HG03469 (cell line): ENCODE results near the gene AMPD3.

Experiments
- ATAC-seq: cut with Tn5 transposase; IDR thresholded peaks from one replicate; pipeline ENCODE4 v1.9.1; 2021; ENCODE audit warnings: mild to moderate bottlenecking, moderate library complexity, moderate number of reproducible peaks; ENCODE audit not compliant: unreplicated experiment

AMPD3 gene

DNA sequence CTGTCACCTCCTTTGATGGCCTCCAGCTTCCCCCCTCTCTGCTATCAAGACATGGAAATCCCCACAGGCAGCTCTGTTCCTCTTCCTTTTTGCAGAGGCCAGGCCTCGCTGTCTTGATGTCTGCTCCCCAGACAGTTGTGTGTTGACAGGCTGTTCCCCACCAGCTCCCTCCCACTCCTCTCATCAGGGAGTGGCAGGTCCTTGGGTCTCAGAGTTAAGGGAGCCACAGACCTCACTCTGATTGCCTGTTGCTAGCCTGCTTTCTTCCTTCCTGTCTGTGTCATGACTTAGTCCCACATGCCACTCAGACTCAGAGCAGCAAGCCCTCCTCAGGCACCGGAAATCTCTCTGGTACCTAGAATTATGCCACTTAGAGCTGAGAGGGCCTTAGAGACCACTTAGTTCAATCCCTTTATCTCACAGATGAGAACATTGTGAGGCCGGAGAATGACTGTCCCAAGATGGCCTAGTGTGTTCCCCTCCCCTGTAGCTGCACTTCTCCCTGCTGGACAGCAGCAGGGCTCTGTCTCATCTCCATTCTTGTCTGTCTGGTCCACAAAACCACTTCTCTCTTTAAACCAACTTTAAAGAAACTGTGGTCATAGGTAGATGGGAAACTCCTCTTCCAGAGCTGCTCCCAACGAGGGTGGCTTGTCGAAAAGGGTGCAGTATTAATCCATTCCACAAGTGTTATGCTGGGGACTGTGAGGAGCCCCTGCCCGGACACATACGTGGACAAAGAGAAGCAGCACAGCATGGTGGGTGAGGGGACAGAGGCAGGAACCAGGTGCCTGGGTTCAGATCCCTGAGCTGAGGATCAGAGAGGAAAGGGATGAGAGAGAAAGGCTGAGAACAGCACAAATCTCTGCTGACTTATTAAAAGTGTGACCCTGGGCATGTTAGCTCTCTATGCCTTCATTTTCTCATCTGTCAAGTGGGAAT, 4.2 kb downstream of the AMPD3 start:
- peak; percentile 45 for ATAC-seq

GRCh38 chr11:10460611-10461275, 5.7 kb downstream of the AMPD3 start:
- ATAC-seq, result no peak

- no peak for ATAC-seq
Observed at GRCh38 chr11:10461276-10461790, 6.3 kb downstream of the AMPD3 start.

GRCh38 chr11:10462746-10463300, 7.8 kb downstream of the AMPD3 start:
- no peak for ATAC-seq

GRCh38 chr11:10473371-10473770, 18.3 kb downstream of the AMPD3 start:
- no peak for ATAC-seq

GRCh38 chr11:10474551-10474950, 19.5 kb downstream of the AMPD3 start:
- no peak for ATAC-seq

GRCh38 chr11:10476342-10476741, 21.3 kb downstream of the AMPD3 start:
- no peak for ATAC-seq

DNA sequence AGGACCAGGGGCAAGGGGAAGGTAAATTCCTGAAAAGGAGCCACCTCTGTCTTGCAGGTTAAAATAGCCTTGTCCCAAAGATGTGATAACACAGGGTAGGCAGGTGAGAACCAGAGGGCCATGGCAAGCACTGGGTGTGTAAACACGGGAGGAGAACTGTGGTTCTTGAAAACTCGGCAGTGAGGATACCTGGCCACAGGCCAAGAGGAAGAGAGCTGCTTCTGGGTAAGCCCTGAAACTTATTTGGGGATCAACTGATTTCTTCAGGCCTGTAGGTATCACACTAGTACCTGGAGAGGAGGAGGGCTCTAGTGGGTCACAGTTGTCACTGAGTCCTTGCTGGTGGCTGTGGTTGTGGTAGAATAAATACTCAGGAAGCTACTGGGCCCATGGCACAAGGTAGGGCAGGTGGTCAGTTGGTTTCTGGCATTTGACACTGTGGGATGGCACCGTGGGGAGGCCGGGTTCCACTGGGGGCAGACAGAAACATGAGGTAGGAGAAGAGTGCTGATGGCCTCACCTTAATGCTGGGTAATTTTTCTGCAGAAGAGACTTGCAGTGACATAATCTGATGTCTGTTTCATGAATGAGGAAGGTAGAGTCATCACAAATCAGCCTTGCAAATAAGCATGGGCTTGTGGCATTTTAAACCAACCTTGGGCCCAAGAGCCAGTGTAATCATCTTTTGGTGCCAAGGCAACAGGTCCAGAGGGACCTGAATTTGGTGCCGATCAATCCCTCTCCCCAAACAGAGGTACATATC, 22.0 kb downstream of the AMPD3 start:
- no peak for ATAC-seq

DNA sequence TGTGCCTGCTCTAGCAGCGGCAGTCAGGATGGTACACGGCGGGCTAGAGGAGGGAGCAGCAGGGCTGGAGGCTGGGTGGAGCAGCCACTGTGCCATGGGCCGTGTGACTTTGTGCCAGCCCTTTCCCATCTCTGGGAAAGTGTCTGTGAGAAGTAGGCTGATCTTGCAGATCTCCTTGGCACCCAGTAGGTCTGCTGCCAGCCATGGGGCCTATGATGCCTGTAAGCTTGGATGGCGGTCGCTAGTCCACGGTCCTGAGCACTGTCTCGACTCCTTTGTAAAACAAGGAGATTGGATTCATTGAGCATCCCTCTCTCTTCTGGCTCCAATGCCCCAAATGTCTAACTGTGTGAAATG, 22.6 kb downstream of the AMPD3 start:
- ATAC-seq, result no peak

DNA sequence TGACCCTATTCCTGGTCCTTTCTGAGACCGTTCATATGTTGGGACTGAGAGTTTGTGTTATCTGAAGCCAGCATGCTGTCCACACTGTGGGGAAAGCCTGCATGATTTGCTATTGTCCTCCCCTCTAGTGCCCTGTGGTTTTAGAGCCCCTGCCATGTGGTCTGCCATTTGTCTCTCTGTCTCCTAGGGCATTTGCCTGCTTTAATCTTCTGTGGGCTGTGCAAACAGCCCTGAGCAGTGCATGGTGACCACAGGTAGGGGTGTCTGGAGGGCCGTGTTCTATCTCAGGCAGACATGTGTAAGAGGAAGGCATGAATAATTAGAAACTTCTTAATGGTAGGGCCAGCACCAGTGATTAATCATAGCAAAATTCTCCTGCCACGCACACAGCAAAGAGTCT, 23.0 kb downstream of the AMPD3 start:
- no peak for ATAC-seq

- no peak for ATAC-seq
Observed at GRCh38 chr11:10478574-10479550, 23.8 kb downstream of the AMPD3 start.

GRCh38 chr11:10480026-10480425, 25.0 kb downstream of the AMPD3 start:
- no peak for ATAC-seq

GRCh38 chr11:10480760-10481159, 25.7 kb downstream of the AMPD3 start:
- ATAC-seq, result no peak

GRCh38 chr11:10481560-10482349, 26.7 kb downstream of the AMPD3 start:
- ATAC-seq, result no peak

DNA sequence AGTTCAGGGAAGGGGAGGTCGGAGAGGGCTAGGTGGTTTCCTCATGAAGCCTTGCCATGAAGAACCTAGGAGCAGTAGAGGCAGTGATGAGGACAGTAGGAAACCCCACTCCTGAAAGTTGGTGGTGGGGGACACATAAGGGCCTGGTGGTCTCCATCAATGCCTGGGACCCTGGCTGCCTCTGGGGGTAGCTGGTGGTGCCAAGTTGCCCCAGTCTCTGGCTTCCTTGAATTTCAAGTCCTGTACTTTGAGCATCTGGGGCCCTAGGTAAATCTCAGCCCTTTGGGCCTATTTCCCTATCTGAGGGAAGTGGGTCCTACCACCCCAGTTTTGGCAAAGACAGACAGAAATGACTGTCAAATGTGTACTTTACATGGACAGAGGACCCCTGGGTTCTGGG, 28.1 kb downstream of the AMPD3 start:
- ATAC-seq, result no peak

DNA sequence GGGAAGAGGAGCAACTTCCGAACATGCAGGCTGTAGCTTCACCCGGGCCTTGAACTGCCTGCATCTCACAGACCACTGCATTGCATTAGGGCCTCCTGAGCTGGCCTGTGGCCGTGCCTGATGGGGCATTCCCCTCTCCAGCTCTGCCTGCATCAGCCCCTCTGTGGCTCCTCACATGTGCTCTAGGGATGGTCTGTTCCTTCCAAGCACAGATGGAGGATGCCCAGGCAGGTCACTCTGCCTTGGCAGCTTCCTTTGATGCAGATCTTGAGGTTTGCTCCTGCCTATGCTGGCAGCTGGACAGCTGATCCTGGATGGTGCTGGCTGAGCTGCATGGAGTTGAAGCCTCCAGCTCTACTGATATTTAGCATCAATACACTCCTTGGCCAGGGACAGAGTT, 28.5 kb downstream of the AMPD3 start:
- ATAC-seq, result no peak

DNA sequence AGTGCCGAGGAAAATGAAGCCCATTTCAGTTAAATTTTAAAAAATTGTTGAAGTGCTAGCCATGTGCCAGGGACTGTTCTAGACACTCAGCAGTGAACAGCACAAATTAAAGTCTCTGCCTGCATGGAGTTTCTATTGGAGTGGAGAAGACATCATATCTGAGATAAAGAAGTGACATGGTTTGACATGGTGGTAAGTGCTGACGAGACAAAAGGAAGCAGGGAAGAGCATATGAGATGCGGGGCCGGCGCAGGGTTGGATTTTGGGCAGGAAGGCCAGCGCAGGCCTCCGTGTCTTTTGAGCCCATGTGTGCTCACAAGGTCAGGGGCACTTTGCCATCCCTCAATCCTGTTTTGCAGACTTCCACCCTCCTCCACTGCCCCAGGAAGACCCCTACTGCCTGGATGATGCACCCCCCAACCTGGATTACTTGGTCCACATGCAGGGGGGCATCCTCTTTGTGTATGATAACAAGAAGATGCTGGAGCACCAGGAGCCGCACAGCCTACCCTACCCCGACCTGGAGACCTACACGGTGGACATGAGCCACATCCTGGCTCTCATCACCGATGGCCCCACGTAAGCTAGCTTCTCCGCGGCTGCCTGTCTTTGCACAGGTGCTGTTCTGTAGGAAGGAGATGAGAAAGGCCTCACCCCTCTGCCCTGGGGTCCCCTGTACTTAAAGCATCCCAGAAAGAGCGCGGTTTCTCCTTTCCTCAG, 29.6 kb downstream of the AMPD3 start:
- ATAC-seq, result no peak

DNA sequence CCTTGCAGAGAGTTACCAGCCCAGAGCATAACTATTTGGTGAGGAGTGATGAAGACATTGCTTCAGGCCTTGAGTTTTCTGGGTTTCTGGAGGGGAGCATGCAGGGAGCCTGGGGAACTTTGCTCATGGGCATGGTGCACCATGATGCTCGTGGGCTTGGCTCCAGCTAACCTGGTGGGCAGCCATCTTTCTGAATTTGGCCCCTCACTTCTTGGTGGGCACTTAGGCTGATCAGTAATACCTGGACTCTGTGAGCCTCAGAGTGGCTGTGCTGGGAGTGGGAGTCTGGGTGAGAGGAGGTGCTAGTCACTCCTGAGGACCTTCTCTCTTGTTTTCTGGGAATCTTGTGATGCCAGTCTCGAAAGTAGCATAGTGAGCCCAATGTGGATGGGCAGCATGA, 30.6 kb downstream of the AMPD3 start:
- no peak for ATAC-seq
